ENCODE measurements around the gene ASCL2.

- no peak for TF ChIP-seq CTCF (IDR thresholded peaks at IDR 0.05)
- no peak for TF ChIP-seq POLR2A (IDR thresholded peaks at IDR 0.05)
Observed at GRCh38 chr11:2297623-2298030, 27.2 kb upstream of the ASCL2 start.
